Upper lobe of left lung (tissue), 6 donors: Measurements from ENCODE around the gene THAP6. TPM values are rescaled to one million over a fixed set of nuclear protein-coding genes. Genes with fewer than 3 reads are reported as not detected.

Source experiments
- ATAC-seq, 2 donors: fragments of 200-7000 bp; cut with Tn5 transposase; one replicate each; pipeline ENCODE4 v1.9.1; 2022; ENCODE audit warnings: mild to moderate bottlenecking in 2 of 2, moderate library complexity in 2 of 2; ENCODE audit not compliant: low FRiP score in 2 of 2
- DNase-seq, 2 donors: peaks; one replicate each; pipeline ENCODE4 v3.0.0-alpha.2; 2019 to 2020
- H3K27ac ChIP-seq, 4 donors: fragments of 200-600 bp; sonication (generic); one replicate each; pipeline ENCODE4 v1.5.1; 2016 to 2019
- H3K27me3 ChIP-seq, 4 donors: fragments of 200-600 bp; sonication (generic); one replicate each; pipeline ENCODE4 v1.5.1; 2017 to 2019
- H3K36me3 ChIP-seq, 4 donors: fragments of 200-600 bp; sonication (generic); one replicate each; pipeline ENCODE4 v1.5.1; 2016 to 2019
- H3K4me1 ChIP-seq, 4 donors: fragments of 200-600 bp; sonication (generic); one replicate each; pipeline ENCODE4 v1.5.1; 2018 to 2019
- H3K4me3 ChIP-seq, 4 donors: fragments of 200-600 bp; sonication (generic); one replicate each; pipeline ENCODE4 v1.5.1; 2017 to 2019; ENCODE audit warnings: mild to moderate bottlenecking in 2 of 4, moderate library complexity in 1 of 4
- H3K9me3 ChIP-seq, 4 donors: fragments of 200-600 bp; sonication (generic); one replicate each; pipeline ENCODE4 v1.5.1; 2018 to 2019
- EP300 ChIP-seq, 4 donors: sonication (generic); formaldehyde crosslinking; IDR thresholded peaks; one replicate each; pipeline ENCODE4 v1.5.1; 2017; ENCODE audit warnings: antibody characterized with exemption in 4 of 4, control low read depth in 2 of 4
- POLR2A ChIP-seq, 4 donors: fragments of 450-650 bp; IDR thresholded peaks; one replicate each; pipeline ENCODE4 v1.5.1; 2016 to 2017; ENCODE audit warnings: antibody characterized with exemption in 4 of 4, mild to moderate bottlenecking in 2 of 4
- POLR2AphosphoS5 ChIP-seq, 2 donors: sonication (generic); formaldehyde crosslinking; IDR thresholded peaks; one replicate each; pipeline ENCODE4 v1.5.1; 2017; ENCODE audit warnings: antibody characterized with exemption in 2 of 2
- WGBS, 2 donors: methylation state at CpG; one replicate each; pipeline ENCODE4 v1.1.5; 2017 to 2018; 5-methylcytosine and 5-hydroxymethylcytosine counted together
- total RNA-seq, 6 donors: library from RNA; depleted of rRNA in 4 of 6; stranded (reverse); fragments of >200 nt in 4 of 6; gene quantifications; one replicate each; pipeline versions ENCODE4 v1.1.0 to v1.2.1, GENCODE V29; 2016 to 2021
- TF ChIP-seq, protein P1 (sequence below), 6 experiments: fragments of 450-650 bp in 4 of 6; fragments of 200-600 bp in 2 of 6; sonication (generic) in 2 of 6; IDR thresholded peaks; one replicate each; pipeline ENCODE4 v1.5.1; 2016 to 2019; ENCODE audit warnings: antibody characterized with exemption in 6 of 6
- donor health status: DM: no; HTN: no; CAD: no; lungs with moderate emphysema.
- donor health status: DM: no; HTN: yes; CAD: no; lungs with severe emphysema.

Gene THAP6
- total RNA-seq, 6 donors from 2014 or later, result 10.8 to 46.1 (median 15.1) TPM

DNA sequence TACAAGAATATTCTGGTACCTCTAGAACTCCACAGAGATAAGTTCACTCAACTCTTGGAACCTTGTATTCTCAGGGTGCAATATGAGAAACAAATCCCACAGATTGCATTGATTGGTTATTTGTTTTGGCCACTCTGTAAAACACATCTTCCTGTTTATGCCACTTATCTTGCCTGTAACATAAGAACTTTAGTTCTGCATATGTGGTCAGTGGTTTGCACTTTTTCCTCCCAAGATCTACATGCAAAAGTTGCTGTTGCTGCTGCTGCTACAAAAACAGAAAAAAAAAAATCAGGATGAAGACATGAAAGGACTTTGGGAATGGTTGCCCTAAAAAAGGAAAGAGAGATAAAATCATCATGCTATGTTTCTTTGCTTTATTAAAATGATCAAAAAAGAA lies 51.2 kb downstream of the THAP6 start:
- Histone ChIP-seq H3K27me3 (no peaks in the 10 kb centered on the region), H3K9me3 (no peaks in the 10 kb centered on the region), H3K27ac (no peak overlapping the region), H3K4me3 (no peak overlapping the region), H3K4me1 (peaks cover 0 to 8% (median 0%) of the 10 kb centered on the region in 4 donors), H3K36me3 (no peaks in the 10 kb centered on the region)
- no peak for ATAC-seq
- DNase-seq, result no peak
- TF ChIP-seq POLR2AphosphoS5 (IDR thresholded peaks at IDR 0.05) (no peak), POLR2A (IDR thresholded peaks at IDR 0.05) (no peak), EP300 (IDR thresholded peaks at IDR 0.05) (no peak)
- TF ChIP-seq, protein P1, sequence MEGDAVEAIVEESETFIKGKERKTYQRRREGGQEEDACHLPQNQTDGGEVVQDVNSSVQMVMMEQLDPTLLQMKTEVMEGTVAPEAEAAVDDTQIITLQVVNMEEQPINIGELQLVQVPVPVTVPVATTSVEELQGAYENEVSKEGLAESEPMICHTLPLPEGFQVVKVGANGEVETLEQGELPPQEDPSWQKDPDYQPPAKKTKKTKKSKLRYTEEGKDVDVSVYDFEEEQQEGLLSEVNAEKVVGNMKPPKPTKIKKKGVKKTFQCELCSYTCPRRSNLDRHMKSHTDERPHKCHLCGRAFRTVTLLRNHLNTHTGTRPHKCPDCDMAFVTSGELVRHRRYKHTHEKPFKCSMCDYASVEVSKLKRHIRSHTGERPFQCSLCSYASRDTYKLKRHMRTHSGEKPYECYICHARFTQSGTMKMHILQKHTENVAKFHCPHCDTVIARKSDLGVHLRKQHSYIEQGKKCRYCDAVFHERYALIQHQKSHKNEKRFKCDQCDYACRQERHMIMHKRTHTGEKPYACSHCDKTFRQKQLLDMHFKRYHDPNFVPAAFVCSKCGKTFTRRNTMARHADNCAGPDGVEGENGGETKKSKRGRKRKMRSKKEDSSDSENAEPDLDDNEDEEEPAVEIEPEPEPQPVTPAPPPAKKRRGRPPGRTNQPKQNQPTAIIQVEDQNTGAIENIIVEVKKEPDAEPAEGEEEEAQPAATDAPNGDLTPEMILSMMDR (IDR thresholded peaks at IDR 0.05), result no peak

DNA sequence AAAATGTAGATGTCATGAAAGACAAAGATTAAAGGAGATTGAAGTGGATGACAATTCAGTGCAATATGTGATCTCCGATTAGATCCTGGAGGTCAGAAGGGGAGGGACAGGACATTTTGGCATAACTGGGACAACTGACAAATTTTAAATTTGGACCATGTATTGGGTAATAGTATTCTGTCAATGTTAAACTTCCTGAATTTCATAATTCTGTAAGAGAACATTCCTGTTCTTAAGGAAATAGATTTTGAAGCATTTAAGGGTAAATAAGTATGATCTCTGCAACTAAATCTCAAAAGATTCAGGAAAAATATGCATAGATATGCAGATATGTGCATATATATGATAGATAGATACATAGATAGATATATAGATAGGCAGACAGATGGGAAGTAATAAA lies 52.6 kb downstream of the THAP6 start:
- Histone ChIP-seq H3K4me3 (no peak overlapping the region), H3K9me3 (no peaks in the 10 kb centered on the region), H3K36me3 (no peaks in the 10 kb centered on the region), H3K4me1 (peaks cover 0 to 3% (median 0%) of the 10 kb centered on the region in 4 donors), H3K27ac (no peak overlapping the region), H3K27me3 (no peaks in the 10 kb centered on the region)
- DNase-seq (no peak), ATAC-seq (no peak)
- WGBS, 2 donors, result 44 to 46% methylated on average over 1 of the region's 1 CpG
- TF ChIP-seq POLR2AphosphoS5 (IDR thresholded peaks at IDR 0.05) (no peak), EP300 (IDR thresholded peaks at IDR 0.05) (no peak), POLR2A (IDR thresholded peaks at IDR 0.05) (no peak)
- TF ChIP-seq, protein P1 (IDR thresholded peaks at IDR 0.05), result no peak

DNA sequence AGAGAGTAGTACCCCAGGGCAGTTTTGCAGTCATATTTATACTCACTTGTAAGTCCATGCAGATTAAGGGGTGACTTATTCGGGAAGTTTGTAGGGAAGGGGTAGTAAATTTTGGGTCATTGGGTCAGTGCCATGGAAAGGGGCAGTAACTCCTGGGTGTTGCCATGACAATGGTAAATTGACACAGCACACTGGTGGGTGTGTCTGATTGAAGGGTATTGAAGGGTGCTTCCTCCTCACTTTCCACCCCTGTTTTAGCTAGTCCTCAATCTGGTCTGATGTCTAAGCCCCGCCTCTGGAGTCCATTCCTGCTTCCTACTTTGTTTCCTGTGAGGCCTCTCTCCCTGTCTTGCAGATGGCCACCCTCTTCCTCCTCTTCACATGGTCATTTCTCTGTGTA lies 53.5 kb downstream of the THAP6 start:
- ATAC-seq (peak in 1 of 2 donors; percentile 23), DNase-seq (no peak)
- no peaks in the 10 kb centered on the region for H3K9me3 ChIP-seq
- no peak overlapping the region for H3K27ac ChIP-seq
- no peaks in the 10 kb centered on the region for H3K36me3 ChIP-seq
- H3K4me3 ChIP-seq, result no peak overlapping the region
- H3K27me3 ChIP-seq, result no peaks in the 10 kb centered on the region
- 77 to 82% methylated on average over 2 of the region's 2 CpGs for whole genome bisulfite sequencing, 2 donors
- TF ChIP-seq POLR2AphosphoS5 (IDR thresholded peaks at IDR 0.05), result no peak
- TF ChIP-seq EP300 (IDR thresholded peaks at IDR 0.05), result no peak
- TF ChIP-seq POLR2A (IDR thresholded peaks at IDR 0.05), result no peak
- TF ChIP-seq, protein P1 (IDR thresholded peaks at IDR 0.05), result no peak
- H3K4me1 ChIP-seq, result peaks cover 0 to 2% (median 0%) of the 10 kb centered on the region in 4 donors

Other genes starting within 250 kb of the THAP6 start
- gene RCHY1, start 70 bp upstream of the THAP6 start, total RNA-seq, result 10 to 100 TPM in 5 of 6 donors, 1 to 10 TPM in 1; 4.1 to 39.5 (median 26.1) TPM
- gene ODAPH, start 41.6 kb downstream of the THAP6 start, total RNA-seq, result not detected
- 10 to 100 TPM in 5 of 6 donors, 1 to 10 TPM in 1; 3.7 to 32.4 (median 17.0) TPM for gene CDKL2, start 116.1 kb downstream of the THAP6 start, total RNA-seq
- 100 to 1,000 TPM in 3 of 6 donors, 10 to 100 TPM in 3; 42.8 to 121 (median 97.1) TPM for gene G3BP2, start 158.9 kb downstream of the THAP6 start, total RNA-seq
- 100 to 1,000 TPM in 1 of 6 donors, 10 to 100 TPM in 5; 23.7 to 111 (median 54.3) TPM for gene USO1, start 210.1 kb downstream of the THAP6 start, total RNA-seq